Renal pelvis (tissue), 4 donors: ENCODE results near the gene LANCL1. TPM values are rescaled to one million over a fixed set of nuclear protein-coding genes. Genes with fewer than 3 reads are reported as not detected.

Experiments used
- DNase-seq: peaks from one replicate; pipeline ENCODE4 v3.0.0-alpha.2; 2013
- polyA plus RNA-seq, 3 donors: library from polyadenylated mRNA; unstranded; fragments of 120-200 nt; gene quantifications; one replicate each; pipeline ENCODE4 v1.2.1, GENCODE V29; 2013; ENCODE audit not compliant: insufficient read length in 3 of 3

Gene LANCL1
- polyA plus RNA-seq, 3 donors: 70.2 to 82.4 (median 74.1) TPM

DNA sequence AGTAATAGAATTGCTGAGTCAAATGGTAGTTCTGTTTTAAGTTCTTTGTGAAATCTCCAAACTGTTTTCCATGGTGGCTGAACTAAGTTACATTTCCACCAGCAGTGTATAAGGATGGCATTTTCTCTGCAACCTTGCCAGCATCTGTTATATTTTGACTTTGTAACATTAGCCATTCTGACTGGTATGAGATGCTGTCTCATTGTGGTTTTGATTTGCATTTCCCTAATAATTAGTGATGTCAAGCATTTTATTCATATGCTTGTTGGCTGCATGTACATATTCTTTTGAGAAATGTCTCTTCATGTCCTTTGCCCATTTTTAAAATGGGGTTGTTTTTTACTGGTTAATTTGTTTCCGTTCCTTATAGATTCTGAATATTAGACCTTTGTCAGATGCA is 63.9 kb downstream of the LANCL1 start:
- no peak for DNase-seq

DNA sequence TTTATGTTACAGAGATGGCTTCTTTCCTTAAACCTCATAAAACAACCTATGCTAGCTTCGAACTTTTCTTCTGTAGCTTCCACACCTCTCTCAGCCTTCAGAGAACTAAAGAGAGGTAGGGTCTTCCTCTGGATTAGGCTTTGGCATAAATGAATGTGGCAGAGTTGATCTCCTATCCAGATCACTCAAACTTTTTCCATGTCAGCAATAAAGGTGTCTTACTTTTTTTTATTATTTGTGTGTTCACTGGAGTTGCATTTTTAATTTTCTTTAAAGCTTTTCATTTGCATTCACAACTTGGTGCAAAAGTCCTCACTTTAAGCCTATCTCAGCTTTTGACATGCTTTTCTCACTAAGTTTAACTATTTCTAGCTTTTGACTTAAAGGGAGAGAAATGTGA is 66.0 kb downstream of the LANCL1 start:
- no peak for DNase-seq

DNA sequence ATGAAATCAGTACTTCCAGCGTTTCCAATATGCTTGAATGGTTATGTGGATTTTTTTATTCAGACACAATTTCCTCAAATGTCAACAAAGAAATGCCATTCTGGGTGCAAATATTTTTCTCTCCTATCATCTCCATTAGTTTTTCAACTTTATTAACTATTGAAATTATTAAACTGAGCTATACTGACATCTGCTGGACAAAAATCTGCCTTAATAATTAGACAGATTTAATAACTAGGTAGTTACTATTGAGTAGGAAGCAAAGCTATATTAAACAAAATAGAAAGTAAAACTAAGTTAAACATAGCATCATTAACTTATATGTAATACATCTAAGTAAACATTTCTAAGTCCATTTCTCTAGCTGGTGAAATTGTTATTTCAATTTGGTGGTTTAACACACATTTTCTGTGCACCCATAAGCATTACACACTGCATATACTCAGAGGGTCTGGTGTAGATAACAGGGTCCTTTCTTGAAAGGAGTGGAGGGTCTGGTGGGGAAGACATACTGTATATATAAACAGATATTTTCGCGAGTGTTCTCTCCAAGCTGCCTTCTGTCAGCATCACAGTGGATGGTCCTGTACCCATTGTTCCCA is 77.0 kb downstream of the LANCL1 start:
- DNase-seq: no peak

DNA sequence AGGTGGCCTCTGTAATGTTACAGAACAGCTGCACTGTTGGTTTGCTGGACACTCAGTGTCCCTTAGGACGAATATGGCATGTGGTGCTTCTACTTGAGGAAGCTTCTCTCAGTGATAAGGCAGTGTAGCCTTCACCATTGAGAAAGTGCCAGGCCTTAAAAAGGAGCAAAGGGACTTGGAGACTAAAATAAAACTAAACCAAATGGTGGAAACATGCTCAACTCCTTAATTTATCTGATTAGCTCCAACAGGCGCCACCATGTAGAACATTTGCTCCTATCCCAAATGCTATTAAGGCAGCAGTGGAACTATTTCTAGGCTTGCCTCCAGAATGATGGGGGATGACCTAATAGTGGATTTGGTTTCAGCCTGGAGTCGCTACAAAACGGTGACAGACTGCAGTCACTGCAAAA is 84.1 kb downstream of the LANCL1 start:
- DNase-seq: no peak

DNA sequence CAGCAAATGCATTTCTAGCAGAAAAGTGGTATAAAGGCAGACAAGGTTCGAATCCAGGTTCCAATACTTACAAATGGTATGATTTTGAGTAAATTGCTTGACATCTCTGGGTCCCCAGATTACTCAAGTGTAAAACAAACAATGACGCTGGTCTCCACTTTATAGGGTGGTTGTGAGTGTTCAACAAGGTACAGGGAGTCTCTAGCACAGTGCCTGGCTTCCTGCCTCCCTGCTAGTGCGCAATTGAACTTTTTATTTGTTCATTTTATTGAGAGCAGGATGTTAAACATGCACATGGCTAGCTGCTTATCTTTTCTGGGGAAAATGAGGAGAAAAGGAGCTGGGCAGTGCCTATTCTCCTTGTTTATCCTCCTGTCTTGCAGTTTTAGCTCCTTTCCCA is 86.7 kb downstream of the LANCL1 start:
- DNase-seq: no peak

DNA sequence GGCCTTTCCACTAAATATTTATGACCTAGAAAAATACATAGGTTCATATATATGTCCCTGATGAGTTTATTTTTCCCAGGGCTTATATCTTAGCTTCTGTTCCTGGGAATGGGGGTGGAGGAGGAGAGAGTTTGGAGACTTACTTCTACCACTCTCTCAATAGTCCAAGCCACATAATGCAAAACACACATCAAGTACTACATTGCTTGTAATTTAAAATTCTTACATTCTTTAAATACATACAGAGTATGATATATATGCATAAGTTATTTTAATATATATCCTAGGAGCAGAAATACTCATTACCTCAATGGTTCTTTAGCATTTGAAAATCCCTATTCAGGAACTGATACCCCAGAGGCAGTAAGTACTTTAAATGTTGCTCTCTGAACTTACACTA is 88.4 kb downstream of the LANCL1 start:
- no peak for DNase-seq

DNA sequence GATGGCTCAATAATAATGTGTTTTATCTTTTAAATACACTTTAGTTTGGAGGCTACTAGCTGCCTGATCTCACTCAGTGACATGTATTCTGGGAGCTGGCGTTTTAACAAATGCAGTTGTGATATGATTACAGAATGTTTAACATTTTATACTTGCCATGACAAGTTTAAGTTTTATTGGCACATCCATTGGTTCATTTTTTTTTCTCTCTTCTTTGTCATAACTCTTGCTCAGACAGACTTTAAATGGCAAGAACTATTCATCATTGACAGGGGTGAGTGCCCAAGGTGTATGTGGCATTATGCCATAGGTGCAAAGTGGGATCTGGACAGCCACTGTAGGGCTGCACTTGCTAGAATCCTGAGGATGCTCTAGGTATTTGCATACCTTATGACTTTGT is 89.5 kb downstream of the LANCL1 start:
- no peak for DNase-seq

Other genes starting within 250 kb of the LANCL1 start
- gene MYL1, start 161.6 kb downstream of the LANCL1 start, polyA plus RNA-seq: 1 to 10 TPM in 1 of 3 donors, under 1 TPM in 1, not detected in 1; 0.23 to 4.1 TPM
- 1 to 10 TPM; 2.5 to 4.7 (median 3.2) TPM for gene CPS1, start 79.8 kb upstream of the LANCL1 start, polyA plus RNA-seq